ENCODE data around the gene PPP4R4.

PPP4R4 gene

GRCh38 chr14:94278731-94279130 lies 104.6 kb downstream of the PPP4R4 start:
- Histone ChIP-seq H3K27me3 (replicated peaks) (no peaks in the 10 kb centered on the region), H3K36me3 (replicated peaks) (no peaks in the 10 kb centered on the region), H3K4me3 (ENCODE audit: low read depth, low read length) (no peak overlapping the region), H3K27ac (no peak overlapping the region)
- in situ Hi-C loops (cut with HindIII; ENCODE audit: low pct_ligation_motif_present, low sequenced_read_pairs), result no loop called here
- no peak for DNase-seq
- TF ChIP-seq, protein P1, sequence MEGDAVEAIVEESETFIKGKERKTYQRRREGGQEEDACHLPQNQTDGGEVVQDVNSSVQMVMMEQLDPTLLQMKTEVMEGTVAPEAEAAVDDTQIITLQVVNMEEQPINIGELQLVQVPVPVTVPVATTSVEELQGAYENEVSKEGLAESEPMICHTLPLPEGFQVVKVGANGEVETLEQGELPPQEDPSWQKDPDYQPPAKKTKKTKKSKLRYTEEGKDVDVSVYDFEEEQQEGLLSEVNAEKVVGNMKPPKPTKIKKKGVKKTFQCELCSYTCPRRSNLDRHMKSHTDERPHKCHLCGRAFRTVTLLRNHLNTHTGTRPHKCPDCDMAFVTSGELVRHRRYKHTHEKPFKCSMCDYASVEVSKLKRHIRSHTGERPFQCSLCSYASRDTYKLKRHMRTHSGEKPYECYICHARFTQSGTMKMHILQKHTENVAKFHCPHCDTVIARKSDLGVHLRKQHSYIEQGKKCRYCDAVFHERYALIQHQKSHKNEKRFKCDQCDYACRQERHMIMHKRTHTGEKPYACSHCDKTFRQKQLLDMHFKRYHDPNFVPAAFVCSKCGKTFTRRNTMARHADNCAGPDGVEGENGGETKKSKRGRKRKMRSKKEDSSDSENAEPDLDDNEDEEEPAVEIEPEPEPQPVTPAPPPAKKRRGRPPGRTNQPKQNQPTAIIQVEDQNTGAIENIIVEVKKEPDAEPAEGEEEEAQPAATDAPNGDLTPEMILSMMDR (IDR thresholded peaks at IDR 0.05; ENCODE audit: low read depth, low read length, missing control alignments), result no peak

- Histone ChIP-seq H3K27me3 (replicated peaks) (no peaks in the 10 kb centered on the region), H3K27ac (no peak overlapping the region), H3K4me3 (ENCODE audit: low read depth, low read length) (no peak overlapping the region), H3K36me3 (replicated peaks) (no peaks in the 10 kb centered on the region)
- TF ChIP-seq, protein P1 (IDR thresholded peaks at IDR 0.05; ENCODE audit: low read depth, low read length, missing control alignments), result no peak
- DNase-seq, result no peak
- in situ Hi-C loops (cut with HindIII; ENCODE audit: low pct_ligation_motif_present, low sequenced_read_pairs), result no loop called here
Observed at GRCh38 chr14:94282991-94283723, 109.0 kb downstream of the PPP4R4 start.

DNA sequence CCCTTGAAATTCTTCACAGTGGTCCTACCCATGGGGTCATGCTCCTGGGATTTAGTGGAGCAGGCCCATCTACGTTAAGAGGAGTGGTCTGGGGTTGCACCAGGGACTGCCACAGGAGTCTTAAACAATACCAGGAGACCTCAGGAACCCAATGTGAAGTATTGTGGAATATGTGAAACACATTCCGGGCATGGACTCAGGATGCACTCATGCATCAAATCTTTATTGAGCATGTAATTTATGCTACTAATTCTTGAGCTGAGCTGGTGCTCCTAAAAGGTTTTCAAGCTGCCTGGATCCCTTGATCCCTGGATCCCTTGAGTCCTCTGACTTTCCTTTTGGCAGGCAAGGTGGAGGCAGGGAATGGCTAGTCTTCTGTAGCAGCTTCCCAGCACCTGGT lies 110.1 kb downstream of the PPP4R4 start:
- H3K27ac ChIP-seq, result no peak overlapping the region
- TF ChIP-seq, protein P1 (IDR thresholded peaks at IDR 0.05; ENCODE audit: low read depth, low read length, missing control alignments), result no peak
- H3K4me3 ChIP-seq (ENCODE audit: low read depth, low read length), result no peak overlapping the region
- no peak for DNase-seq
- no peaks in the 10 kb centered on the region for H3K27me3 ChIP-seq (replicated peaks)
- in situ Hi-C loops (cut with HindIII; ENCODE audit: low pct_ligation_motif_present, low sequenced_read_pairs), result no loop called here
- H3K36me3 ChIP-seq (replicated peaks), result no peaks in the 10 kb centered on the region

- Histone ChIP-seq H3K27me3 (replicated peaks) (no peaks in the 10 kb centered on the region), H3K4me3 (ENCODE audit: low read depth, low read length) (no peak overlapping the region), H3K36me3 (replicated peaks) (no peaks in the 10 kb centered on the region), H3K27ac (no peak overlapping the region)
- in situ Hi-C loops (cut with HindIII; ENCODE audit: low pct_ligation_motif_present, low sequenced_read_pairs), result no loop called here
- no peak for DNase-seq
- TF ChIP-seq, protein P1 (IDR thresholded peaks at IDR 0.05; ENCODE audit: low read depth, low read length, missing control alignments), result no peak
Observed at GRCh38 chr14:94285158-94285557, 111.0 kb downstream of the PPP4R4 start.

- in situ Hi-C loops (cut with HindIII; ENCODE audit: low pct_ligation_motif_present, low sequenced_read_pairs), result no loop called here
- DNase-seq, result no peak
Observed at GRCh38 chr14:94288610-94289465, 114.7 kb downstream of the PPP4R4 start.

More at GRCh38 chr14:94288610-94289465, 114.7 kb downstream of the PPP4R4 start:
- Histone ChIP-seq H3K36me3 (replicated peaks) (no peaks in the 10 kb centered on the region), H3K4me3 (ENCODE audit: low read depth, low read length) (no peak overlapping the region), H3K27ac (no peak overlapping the region), H3K27me3 (replicated peaks) (no peaks in the 10 kb centered on the region)
- TF ChIP-seq, protein P1 (IDR thresholded peaks at IDR 0.05; ENCODE audit: low read depth, low read length, missing control alignments), result no peak
